Subcutaneous adipose tissue (tissue), 4 donors: ENCODE results near the gene MMAB. TPM values are rescaled to one million over a fixed set of nuclear protein-coding genes. Genes with fewer than 3 reads are reported as not detected.

Experiments
- CTCF ChIP-seq: fragments of 450-650 bp; IDR thresholded peaks from one replicate; pipeline ENCODE4 v1.5.1; 2016; ENCODE audit warnings: low read depth, mild to moderate bottlenecking, control low read depth, antibody characterized with exemption, moderate library complexity
- total RNA-seq, 4 donors: library from RNA; depleted of rRNA; stranded (reverse); fragments of >200 nt; gene quantifications; one replicate each; pipeline ENCODE4 v1.1.0, GENCODE V29; 2016

The MMAB gene
- total RNA-seq, 4 donors from 2014 or later, result 11.7 to 45.6 (median 24.7) TPM

- TF ChIP-seq CTCF, result no peak
Measured at GRCh38 chr12:109527489-109528123, 45.7 kb downstream of the MMAB start.

DNA sequence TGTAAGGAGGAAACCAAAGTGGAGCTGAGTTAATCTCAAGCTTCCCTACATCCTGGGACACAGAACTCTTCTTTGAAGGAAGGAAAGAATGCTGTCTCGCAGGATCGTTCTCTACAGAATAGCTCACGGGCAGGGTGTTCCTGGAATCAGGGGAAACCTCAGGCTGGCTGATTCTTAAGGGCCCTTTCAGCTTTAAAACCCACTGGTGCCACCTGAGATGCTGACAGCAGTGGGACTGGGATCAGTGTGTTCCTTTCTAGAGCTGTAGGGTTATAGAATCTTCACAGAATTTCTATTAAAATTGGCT lies 48.1 kb downstream of the MMAB start:
- no peak for TF ChIP-seq CTCF

DNA sequence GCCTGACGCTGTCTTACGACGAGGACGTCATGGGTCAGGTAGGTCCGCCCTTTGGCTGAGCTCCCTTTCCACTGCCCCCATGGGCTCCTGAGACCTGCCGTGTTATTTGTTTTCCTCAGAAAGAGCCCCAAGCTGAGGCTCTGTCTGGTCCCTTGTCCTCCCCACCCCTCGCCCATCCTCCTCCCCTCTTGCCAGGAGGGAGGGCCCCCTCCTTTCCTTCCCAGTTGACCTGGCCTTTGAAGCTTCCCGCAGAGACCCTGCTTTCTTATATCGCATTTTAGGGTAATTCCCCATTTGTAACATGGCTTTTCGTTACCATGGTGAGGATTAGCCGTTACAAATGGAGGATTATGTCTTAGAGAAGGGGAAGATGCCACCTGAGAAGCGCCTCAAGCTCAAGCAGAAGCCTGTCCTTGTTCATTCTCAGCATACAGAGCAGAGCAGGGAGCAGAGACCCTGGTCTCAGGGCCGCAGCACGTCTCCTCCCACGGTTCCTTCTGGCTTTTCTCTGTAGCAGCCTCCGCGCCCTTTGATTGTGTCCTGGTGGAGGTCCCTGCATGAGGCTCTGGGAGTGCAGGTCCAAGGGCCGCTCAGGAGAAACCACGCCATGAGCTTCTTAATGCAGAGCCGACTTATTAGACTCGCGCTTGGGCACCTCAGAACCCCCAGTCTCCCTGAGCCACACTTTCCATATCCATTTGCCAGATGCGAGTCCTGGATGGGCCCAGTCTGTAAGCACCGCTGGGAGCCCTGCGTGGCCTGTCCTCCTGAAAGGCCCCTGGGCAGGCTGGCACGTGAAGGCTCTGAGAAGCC lies 48.6 kb downstream of the MMAB start:
- TF ChIP-seq CTCF, result no peak

DNA sequence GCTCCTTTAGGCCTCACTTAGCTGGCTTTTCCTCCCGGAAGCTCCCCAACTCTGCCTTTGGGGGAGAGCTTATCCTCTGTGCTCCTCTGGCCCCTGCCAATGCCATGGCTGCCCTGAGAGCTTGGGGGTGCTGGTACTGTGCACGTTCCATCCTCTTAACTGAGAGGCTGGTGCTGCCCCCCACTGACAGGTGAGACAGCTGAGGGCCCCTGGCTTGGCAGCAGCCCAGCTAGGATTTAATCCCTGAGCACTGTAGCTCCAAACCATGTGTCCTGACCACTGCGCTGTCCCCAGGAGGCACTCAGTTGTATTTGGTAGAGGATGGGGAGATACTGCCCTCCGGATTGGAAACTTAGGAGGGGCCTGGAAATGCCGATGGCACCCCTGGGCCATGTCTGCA lies 49.8 kb downstream of the MMAB start:
- TF ChIP-seq CTCF, result no peak

DNA sequence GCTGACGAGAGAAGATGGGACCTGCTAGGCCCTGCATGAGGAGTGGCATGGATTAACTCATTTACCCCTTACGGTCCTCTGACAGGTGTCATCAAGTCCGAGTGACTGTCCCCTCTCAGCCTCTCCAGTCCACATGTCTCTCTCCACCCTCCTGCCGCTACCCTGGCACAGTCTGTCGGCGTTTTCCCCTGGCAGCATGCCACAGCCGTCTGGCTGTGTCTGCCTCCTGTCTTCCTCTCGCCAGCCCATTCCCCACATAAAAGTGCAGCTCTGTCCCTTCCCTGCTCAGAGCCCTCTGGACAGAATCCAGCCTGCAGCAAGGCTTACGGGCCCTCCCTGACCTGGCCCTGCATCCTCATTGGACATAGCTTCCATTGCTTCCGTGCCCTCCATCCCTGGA lies 50.2 kb downstream of the MMAB start:
- no peak for TF ChIP-seq CTCF

GRCh38 chr12:109521831-109522230 lies 51.5 kb downstream of the MMAB start:
- TF ChIP-seq CTCF, result no peak

GRCh38 chr12:109519787-109520186 lies 53.5 kb downstream of the MMAB start:
- TF ChIP-seq CTCF, result no peak
